HG02852 (cell line): ENCODE measurements around the gene LY9.

ENCODE experiments used
- ATAC-seq: cut with Tn5 transposase; IDR thresholded peaks from one replicate; pipeline ENCODE4 v1.9.1; 2021; ENCODE audit warnings: mild to moderate bottlenecking, moderate library complexity; ENCODE audit not compliant: unreplicated experiment

Gene LY9

GRCh38 chr1:160795951-160796383 is at the start of gene LY9:
LY9 (plus strand) TSS chr1:160796174; CDS start chr1:160796188, 14 bp downstream.
- peak; percentile 84 for ATAC-seq

DNA sequence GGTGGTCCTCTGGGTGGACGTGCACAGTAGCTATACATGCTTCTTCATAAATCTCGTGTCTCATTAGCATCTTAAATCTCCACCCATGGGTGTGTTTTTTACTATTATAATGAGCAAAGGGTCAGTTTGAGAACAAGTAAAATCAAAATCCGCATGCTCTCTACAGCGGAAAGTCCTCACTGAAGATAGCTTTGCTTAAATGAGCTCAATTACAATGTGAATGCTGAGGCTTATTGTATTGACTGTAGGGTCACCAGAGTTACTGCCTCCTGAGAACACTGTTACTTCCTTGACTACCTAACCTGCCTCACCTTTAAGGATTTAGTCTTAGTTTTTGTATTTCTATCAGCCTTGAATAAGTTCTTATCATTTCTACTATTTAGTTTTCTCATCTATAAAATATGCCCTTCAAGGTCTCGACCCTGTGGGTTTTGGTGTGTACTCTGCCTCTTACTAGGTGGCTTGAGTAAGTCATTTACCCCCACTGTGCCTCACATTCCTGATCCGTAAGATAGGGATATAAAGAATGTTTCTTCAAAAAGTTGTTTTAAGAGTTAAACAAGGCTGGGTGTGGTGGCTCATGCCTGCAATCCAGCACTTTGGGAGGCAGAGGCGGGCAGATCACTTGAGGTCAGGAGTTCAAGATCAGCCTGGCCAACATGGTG is 49.0 kb upstream of the LY9 start:
- ATAC-seq, result no peak

- no peak for ATAC-seq
Observed at GRCh38 chr1:160747717-160748116, 48.3 kb upstream of the LY9 start.

GRCh38 chr1:160748181-160748877 is 47.6 kb upstream of the LY9 start:
- ATAC-seq, result no peak

DNA sequence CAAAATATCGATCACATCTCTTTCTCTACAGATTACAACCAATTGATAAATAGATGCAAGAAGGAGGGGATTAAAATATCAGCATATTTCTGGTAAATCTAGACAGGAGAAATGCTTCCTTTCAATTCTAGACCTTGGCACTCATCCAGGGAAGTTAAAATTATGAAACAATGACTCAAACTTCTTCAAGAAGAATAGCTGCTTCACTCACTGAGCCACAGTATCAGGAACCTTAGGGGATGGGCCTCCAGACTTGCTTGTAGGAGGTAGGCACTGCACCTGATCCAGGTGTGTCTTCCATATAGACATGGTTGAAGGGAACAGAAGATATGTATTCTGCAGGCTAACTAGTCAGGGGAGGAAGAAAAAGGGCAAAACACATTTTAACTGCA is 47.1 kb upstream of the LY9 start:
- ATAC-seq, result no peak

DNA sequence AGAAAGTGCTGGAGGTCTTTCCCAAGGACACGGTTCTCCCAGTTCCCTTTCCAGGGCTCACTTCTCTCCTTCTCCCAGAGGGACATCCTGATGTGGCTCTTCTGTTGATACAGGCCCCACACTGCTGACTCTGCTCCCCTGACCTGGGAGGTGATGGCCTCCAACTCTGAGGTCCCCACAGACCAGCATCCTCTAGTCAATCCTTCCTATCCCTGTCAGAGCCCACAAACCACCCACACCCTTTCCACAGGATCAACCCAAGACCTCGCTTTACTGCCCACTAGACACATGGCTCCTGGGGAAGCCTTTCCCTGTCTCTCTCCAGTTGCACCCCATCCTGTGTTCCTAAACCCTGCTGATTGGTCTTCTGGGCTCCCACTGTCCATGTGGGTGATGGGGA is 45.4 kb upstream of the LY9 start:
- ATAC-seq, result no peak

GRCh38 chr1:160752406-160752805 is 43.6 kb upstream of the LY9 start:
- ATAC-seq, result no peak

GRCh38 chr1:160752924-160753323 is 43.0 kb upstream of the LY9 start:
- ATAC-seq, result no peak

- ATAC-seq, result no peak
Observed at GRCh38 chr1:160753594-160753993, 42.4 kb upstream of the LY9 start.

GRCh38 chr1:160755461-160755860 is 40.5 kb upstream of the LY9 start:
- no peak for ATAC-seq

GRCh38 chr1:160755911-160756848 is 39.8 kb upstream of the LY9 start:
- ATAC-seq, result no peak

DNA sequence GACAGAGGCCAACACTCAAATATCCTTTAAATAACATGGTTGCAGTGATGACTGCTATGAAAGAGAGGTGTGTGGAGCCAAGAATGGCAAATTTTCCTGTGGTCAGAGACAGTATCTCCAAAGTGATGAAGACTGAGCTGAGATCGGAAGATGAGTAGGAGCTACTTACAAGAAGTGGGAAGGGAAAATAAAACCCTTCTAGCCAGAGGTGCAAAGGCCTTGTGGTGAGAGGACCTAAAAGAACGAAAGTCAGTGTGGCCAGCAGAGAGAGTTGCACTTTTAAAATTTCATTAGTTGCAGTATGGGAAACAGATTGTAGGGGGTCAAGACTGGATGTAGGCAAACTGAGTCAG is 39.1 kb upstream of the LY9 start:
- no peak for ATAC-seq

DNA sequence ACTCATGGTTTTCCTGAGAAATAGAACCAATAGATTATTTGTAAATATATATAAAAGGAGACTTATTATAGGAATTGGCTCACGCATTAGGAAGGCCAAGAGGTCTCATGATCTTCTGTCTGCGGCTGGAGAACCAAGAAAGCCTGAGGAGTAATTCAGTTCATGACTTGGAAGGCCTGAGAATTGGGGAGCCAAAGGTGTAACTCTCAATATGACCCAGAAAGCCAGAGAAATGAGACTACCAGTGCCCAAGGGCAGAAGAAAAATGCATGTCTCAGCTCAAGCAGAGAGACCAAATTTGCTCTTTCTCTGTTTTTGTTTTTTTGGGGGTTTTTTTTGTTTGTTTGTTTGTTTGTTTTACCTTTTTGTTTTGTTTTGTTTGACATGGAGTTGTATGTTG is 37.5 kb upstream of the LY9 start:
- ATAC-seq, result no peak

DNA sequence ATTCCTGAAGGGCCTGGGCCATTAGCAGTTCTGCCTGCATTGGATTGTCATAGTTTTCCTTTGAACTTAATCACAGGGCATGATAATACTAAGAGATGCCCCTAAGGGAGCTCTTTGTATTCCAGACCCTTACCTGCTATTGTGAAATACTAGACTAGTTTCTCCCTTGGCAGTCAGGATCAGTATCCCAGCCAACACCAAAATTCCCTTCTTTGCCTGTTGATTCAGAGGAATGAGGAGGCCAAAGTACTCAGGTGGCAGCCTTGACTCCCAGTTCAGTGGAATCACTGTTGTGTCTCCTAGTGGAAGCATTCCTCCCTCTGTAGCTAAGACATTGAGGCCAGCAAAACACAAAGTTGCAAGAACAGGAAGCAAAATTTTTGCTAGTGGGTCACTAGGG is 36.2 kb upstream of the LY9 start:
- ATAC-seq, result no peak

GRCh38 chr1:160761046-160761445 is 34.9 kb upstream of the LY9 start:
- no peak for ATAC-seq

GRCh38 chr1:160761886-160762285 is 34.1 kb upstream of the LY9 start:
- no peak for ATAC-seq

GRCh38 chr1:160763993-160764392 is 32.0 kb upstream of the LY9 start:
- ATAC-seq, result no peak

- peak; percentile 74 for ATAC-seq
Observed at GRCh38 chr1:160767395-160768294, 28.3 kb upstream of the LY9 start.

GRCh38 chr1:160768295-160768657 is 27.7 kb upstream of the LY9 start:
- ATAC-seq, result peak; percentile 79

DNA sequence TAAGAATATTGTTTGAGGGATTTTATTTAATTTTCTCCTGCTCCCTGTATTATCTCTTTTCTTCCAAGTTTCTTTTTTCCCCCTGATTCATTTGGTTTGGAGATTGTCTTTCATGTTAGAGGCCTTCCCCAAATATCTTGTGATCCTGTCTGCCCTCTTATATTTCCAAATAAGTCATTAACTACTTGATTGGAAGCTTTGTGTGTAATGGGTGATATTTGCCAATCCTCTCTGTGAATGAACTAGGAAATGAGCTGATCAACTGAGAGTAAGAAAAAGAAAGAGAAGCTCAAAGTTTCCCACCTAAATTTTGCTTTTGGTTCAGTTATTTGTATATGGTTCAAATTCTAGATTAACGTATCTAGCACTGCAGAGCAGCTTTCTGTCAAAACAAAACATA is 23.6 kb upstream of the LY9 start:
- no peak for ATAC-seq

DNA sequence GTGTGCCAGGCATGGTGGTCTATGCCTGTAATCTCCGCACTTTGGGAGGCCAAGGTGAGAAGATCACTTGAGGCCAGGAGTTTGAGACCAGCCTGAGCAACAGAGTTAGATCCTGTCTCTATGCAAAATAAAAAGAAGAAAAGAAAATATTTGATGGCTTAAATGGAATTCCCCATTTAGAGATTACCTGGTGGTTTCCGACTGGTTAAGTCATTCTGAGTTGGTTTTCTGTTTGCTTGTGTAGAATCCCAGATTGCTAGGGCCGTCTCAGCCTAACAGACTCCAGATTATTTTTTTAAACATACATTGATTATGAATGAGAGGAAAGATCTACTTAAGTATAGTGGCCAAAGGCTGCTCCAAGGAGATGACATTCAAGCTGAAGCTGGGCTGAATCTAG is 22.9 kb upstream of the LY9 start:
- ATAC-seq, result no peak
